ENCODE measurements around the gene AGTPBP1.

The AGTPBP1 gene

DNA sequence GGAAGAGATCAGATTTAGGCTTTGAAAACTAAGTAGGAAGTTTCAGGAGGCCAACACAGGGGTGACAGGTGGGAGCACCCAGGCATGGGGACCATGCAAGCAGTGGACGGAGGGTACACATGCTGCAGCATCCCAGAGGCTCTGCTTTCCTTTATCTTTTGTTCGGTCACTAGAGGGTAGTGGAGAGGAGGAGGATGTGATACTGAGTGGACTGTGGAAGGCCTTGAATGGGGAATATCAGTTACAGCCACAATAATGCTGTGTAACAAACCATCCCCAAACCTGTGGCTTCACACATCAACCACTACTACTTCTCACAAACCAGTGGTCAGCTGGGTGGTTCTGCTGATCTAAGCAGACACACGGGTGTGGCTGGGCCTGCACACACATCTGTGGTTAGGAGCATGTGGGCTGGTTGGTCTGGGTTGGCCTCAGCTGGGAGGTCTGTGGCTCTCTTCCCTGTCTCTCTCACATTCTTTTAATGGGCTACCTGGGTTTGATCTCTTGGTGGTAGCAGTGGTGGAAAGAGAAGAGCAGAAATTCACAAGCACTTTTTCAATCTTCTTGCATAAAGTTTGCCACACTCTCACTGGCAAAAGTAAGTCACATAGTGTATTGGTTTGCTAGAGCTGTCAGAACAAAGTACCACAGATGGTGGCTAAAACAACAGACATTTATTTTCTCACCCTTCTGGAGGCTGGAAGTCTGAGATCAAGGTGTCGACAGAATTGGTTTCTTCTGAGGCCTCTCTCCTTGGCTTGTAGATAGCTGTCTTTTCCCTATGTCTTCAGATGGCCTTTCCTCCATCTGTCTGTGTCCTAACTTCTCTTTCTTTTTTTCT, 238.7 kb downstream of the AGTPBP1 start:
- no peak overlapping the region for H3K27ac ChIP-seq
- TF ChIP-seq, protein P1, sequence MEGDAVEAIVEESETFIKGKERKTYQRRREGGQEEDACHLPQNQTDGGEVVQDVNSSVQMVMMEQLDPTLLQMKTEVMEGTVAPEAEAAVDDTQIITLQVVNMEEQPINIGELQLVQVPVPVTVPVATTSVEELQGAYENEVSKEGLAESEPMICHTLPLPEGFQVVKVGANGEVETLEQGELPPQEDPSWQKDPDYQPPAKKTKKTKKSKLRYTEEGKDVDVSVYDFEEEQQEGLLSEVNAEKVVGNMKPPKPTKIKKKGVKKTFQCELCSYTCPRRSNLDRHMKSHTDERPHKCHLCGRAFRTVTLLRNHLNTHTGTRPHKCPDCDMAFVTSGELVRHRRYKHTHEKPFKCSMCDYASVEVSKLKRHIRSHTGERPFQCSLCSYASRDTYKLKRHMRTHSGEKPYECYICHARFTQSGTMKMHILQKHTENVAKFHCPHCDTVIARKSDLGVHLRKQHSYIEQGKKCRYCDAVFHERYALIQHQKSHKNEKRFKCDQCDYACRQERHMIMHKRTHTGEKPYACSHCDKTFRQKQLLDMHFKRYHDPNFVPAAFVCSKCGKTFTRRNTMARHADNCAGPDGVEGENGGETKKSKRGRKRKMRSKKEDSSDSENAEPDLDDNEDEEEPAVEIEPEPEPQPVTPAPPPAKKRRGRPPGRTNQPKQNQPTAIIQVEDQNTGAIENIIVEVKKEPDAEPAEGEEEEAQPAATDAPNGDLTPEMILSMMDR (conservative IDR thresholded peaks at IDR 0.05): peak; percentile 8; the same call in 1 of the 2 replicates
- TF ChIP-seq ZFX (IDR thresholded peaks at IDR 0.05): no peak

DNA sequence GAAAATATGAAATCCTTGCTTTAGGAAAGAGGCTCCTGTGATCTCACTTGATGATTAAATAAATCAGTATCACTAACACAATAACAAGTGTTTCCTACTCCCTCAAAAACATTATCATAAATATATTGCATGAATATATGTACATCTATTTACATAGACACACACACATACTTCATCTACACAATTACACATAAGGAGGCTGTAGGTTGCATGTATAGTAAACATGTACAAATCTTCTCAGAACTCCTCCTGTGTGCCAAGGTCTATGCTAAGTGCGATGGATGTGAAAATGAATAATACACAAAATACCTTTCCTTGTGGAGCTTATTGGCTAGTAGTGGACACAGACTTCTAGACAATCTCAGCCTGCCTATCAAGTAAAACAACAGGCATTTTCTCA, 239.9 kb downstream of the AGTPBP1 start:
- H3K27ac ChIP-seq: no peak overlapping the region
- TF ChIP-seq, protein P1 (conservative IDR thresholded peaks at IDR 0.05): no peak
- TF ChIP-seq ZFX (IDR thresholded peaks at IDR 0.05): no peak

DNA sequence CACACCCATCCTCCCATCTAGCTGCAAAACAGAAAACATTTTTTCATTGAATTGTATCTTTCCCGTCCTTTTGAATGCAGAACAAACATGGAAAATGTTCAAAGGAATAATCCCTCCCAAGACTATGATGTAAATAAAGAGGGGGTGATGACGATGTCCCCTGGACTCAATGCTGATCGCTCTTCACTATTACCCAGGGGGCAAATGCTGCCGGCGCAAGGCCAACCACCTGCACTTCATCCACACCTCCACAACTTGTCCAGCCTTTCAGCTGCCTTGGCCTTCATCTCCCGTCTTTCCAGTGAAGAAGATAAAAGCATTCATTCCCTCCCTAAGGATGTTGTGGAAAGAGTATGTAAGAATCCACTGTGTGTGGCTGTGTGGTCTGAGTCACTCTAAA, 240.3 kb downstream of the AGTPBP1 start:
- H3K27ac ChIP-seq: no peak overlapping the region
- TF ChIP-seq, protein P1 (conservative IDR thresholded peaks at IDR 0.05): no peak
- no peak for TF ChIP-seq ZFX (IDR thresholded peaks at IDR 0.05)

Measured in C4-2B (cell line).